Stomach smooth muscle (tissue), 2 donors: ENCODE results near the gene OBSCN.

Experiments used
- H3K27ac ChIP-seq: one replicate; pipeline ENCODE4 v1.7.0; 2013; ENCODE audit warnings: mild to moderate bottlenecking, low read length, inconsistent platforms
- H3K27me3 ChIP-seq, 2 donors: one replicate each; pipeline ENCODE4 v1.7.0; 2013; ENCODE audit warnings: low read length in 2 of 2; ENCODE audit not compliant: insufficient read depth in 2 of 2, control insufficient read depth in 1 of 2
- H3K36me3 ChIP-seq, 2 donors: one replicate each; pipeline ENCODE4 v1.7.0; 2013; ENCODE audit warnings: low read length in 2 of 2; ENCODE audit not compliant: control insufficient read depth in 2 of 2, insufficient read depth in 2 of 2
- H3K4me1 ChIP-seq: one replicate; pipeline ENCODE4 v1.7.0; 2013; ENCODE audit warnings: low read length; ENCODE audit not compliant: control insufficient read depth, insufficient read depth
- H3K4me3 ChIP-seq, 2 donors: one replicate each; pipeline ENCODE4 v1.7.0; 2013; ENCODE audit warnings: low read length in 2 of 2
- H3K9ac ChIP-seq, 2 donors: one replicate each; pipeline ENCODE4 v1.7.0; 2013; ENCODE audit warnings: low read length in 2 of 2, mild to moderate bottlenecking in 1 of 2
- H3K9me3 ChIP-seq, 2 donors: one replicate each; pipeline ENCODE4 v1.7.0; 2013; ENCODE audit warnings: low read length in 2 of 2; ENCODE audit not compliant: control insufficient read depth in 2 of 2
- donor health status: healthy.
- donor health status: Pancreatic carcinoma.

The OBSCN gene

DNA sequence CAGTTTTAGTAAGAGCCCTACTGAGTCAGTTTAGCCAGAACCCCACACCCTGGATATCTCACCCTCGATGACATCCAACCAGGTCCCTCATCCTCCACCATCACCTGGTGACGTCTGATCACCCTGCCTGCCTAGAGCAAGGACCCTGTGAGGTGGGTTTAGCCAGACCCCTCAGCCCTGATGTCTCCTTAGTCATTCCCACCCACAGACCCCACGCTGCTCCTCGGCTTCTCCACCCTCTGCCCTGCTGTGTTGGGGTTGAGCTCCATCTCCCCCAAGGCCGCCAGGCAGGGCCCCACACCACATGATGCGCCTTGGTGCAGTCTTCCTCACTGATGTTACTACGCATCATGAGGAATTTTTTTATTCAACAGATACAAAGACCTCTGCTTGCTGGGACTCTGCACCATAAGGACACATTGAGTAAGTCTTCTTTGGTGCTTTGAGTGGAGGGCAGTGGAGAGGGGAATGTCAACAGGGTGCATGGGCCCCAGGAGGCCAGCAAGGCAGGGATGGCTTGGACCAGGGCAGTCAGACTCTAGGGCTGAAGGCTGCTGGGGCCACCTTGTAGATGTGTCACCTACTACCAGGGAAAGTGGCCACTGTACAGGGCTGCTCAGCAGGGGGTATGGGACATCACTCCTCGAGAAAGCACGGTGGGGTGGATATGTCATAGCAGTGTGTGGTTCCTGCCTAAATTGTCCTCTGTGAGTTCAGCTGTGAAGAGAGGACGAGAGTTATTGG is 43.9 kb upstream of the OBSCN start:
- Histone ChIP-seq H3K27me3 (peaks cover 6 to 10% of the 10 kb centered on the region in 2 donors), H3K4me1 (peaks cover 28% of the 10 kb centered on the region), H3K4me3 (no peak overlapping the region), H3K9me3 (no peaks in the 10 kb centered on the region), H3K36me3 (no peaks in the 10 kb centered on the region), H3K9ac (no peak overlapping the region), H3K27ac (no peak overlapping the region)

DNA sequence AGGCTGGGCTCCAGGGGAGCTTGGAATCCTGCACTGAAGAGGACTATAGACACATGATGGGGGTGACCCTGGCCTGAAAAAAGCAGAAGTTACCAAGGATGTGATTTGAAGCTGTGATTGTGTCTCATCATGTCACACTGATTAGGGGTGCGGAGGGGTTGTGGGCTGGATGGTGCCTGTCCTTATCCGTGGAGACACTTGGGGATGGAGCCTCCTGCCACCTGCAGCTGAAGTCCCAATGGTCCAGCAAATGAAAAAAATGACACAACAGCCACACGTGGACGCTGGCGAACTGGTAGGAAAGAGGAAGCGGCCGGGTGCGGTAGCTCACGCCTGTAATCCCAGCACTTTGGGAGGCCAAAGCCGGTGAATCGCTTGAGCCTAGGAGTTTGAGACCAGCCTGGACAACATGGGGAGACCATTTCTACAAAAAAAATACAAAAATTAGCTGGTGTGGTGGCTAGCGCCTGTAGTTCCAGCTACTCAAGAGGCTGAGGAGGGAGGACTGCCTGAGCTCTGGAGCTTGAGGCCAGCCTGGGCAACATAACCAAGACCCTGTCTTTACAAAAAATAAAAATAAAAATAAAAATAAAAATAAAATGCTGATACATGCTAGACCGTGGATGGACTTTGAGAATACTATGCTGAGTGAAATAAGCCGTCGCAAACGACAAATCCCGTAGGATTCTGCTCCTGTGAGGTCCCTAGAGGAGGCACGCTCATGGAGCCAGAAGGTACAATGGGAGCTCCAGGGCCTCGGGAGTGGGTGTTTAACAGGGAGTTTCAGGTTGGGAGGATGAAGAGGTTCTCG is 43.1 kb upstream of the OBSCN start:
- H3K36me3 ChIP-seq: no peaks in the 10 kb centered on the region
- peaks cover 28% of the 10 kb centered on the region for H3K4me1 ChIP-seq
- H3K27ac ChIP-seq: peak overlapping the region; percentile 91
- H3K4me3 ChIP-seq: peak overlapping the region; percentile 82 to 90
- peak overlapping the region; percentile 68 to 85 for H3K9ac ChIP-seq
- H3K9me3 ChIP-seq: no peaks in the 10 kb centered on the region
- peaks cover 6 to 10% of the 10 kb centered on the region in 2 donors for H3K27me3 ChIP-seq

DNA sequence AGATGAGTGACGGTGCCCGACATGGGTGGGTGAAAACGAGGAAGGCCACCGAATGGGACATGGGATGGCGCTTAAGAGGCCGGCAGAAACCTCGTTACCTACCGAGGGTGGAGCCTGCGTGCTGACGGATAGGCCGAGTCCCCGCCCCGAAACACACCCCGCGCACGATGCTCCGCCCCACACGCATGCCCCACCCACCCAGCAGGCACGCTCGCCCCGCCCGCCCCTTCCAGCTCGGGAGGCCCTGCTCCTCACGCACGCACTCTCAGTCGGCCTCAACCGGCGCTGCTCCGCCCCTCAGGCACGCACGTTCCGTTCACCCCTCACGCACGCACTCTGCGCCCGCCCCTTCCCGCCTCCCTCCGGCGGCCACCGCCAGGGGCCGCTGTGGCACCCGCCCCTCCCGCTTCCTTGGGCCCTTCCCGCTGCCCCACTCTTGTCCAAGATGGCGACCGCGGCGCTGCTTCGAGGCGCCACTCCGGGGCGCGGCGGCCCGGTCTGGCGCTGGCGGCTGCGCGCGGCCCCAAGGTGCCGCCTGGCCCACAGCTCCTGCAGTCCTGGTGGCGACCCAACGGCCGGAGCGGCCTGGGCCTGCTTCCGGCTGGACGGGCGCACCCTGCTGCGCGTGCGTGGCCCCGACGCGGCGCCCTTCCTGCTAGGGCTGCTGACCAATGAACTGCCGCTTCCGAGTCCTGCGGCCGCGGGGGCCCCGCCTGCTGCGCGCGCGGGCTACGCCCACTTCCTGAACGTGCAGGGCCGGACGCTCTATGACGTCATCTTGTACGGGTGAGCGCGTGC is 42.3 kb upstream of the OBSCN start, which contains the start of gene IBA57:
Gene IBA57 (plus strand): TSS at position 433 of the 798 bp plus-strand sequence. CDS start 13 bp downstream, at position 446.
- peaks cover 6 to 10% of the 10 kb centered on the region in 2 donors for H3K27me3 ChIP-seq
- H3K4me1 ChIP-seq: peaks cover 28% of the 10 kb centered on the region
- H3K9me3 ChIP-seq: no peaks in the 10 kb centered on the region
- H3K4me3 ChIP-seq: peak within 1 kb of the TSS; percentile 82 to 90
- H3K27ac ChIP-seq: peak within 1 kb of the TSS; percentile 91
- H3K9ac ChIP-seq: peak within 1 kb of the TSS; percentile 87 to 88
- H3K36me3 ChIP-seq: no peaks in the 10 kb centered on the region

DNA sequence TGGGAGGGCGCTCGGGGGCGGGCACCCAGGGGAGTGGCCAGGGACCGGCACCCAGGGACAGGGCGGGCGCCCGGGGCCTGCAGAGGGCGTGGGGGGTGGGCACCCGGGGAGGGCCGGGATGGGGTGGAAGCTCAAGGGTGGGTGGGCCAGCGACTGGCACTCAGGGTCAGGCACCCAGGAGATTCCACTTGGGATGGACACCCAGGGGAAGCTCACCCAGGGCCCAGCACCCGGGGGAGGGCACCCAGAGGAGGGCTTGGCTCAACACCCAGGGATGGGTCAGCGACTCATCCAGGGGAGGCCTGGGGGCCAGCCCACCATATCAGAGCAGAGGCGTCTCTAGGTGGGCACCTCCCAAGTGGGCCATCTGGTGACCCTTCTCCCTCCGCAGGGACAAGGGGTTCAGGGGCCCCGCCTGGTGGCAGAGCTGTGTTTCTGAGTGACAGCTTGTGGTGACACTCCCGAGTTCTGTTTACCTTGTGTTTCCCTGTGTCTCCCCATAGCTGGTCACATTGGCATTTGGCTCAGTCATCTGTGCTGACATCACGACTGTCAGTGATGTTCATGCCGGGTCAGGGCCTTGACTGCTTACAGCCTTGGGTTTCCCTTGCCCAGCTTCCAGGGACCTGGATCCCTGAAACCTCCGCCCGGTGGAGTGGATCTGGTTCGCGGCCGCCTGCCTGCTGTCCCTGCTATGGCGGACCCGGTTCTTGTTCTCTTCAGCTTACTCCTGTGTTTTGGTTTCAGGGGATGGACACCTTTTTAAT is 41.5 kb upstream of the OBSCN start:
- H3K9ac ChIP-seq: peak overlapping the region; percentile 86 to 88
- peaks cover 27% of the 10 kb centered on the region for H3K4me1 ChIP-seq
- no peaks in the 10 kb centered on the region for H3K9me3 ChIP-seq

DNA sequence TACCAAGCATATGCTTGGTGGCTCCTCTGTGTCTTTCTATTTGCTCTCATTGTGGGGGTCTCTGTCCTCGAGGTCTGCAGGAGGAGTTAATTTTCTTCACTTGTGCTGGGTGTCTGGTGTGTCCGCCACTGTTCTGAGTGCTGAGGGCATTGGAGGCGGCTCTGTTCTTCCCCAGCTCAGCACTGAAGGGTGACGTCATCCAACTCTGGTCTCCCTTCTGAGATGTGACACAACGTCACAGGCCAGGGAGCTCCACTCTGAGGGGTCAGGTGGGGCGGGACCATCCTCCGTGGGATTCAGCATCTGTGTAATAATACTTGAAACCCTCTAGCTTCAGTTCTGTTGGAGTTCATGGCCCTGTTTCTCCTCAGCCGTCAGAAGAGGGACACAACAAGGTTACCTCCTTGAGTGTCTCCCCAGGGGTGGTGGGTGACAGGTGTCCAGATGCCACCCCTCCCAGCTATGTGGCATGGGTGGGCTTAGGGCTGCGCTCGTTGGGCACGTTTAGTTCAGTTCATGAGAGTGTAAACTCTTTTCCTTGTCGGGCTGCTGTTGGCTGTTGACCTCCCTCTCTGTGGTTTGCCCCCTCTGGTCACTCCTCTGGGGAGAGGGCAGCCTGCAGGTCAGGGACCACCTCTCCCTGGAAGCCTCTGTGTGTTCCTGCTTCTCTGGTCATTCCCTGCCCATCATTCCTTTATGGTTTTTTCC is 39.1 kb upstream of the OBSCN start:
- peaks cover under 1 to 2% of the 10 kb centered on the region in 2 donors for H3K27me3 ChIP-seq
- H3K9ac ChIP-seq: no peak overlapping the region
- no peak overlapping the region for H3K27ac ChIP-seq
- no peaks in the 10 kb centered on the region for H3K36me3 ChIP-seq
- H3K9me3 ChIP-seq: no peaks in the 10 kb centered on the region
- no peak overlapping the region for H3K4me3 ChIP-seq
- H3K4me1 ChIP-seq: peaks cover 13% of the 10 kb centered on the region

More for the DNA sequence above, 41.5 kb upstream of the OBSCN start:
- Histone ChIP-seq H3K4me3 (peak overlapping the region; percentile 82 to 86), H3K27ac (peak overlapping the region; percentile 91), H3K36me3 (no peaks in the 10 kb centered on the region), H3K27me3 (peaks cover 6 to 10% of the 10 kb centered on the region in 2 donors)

DNA sequence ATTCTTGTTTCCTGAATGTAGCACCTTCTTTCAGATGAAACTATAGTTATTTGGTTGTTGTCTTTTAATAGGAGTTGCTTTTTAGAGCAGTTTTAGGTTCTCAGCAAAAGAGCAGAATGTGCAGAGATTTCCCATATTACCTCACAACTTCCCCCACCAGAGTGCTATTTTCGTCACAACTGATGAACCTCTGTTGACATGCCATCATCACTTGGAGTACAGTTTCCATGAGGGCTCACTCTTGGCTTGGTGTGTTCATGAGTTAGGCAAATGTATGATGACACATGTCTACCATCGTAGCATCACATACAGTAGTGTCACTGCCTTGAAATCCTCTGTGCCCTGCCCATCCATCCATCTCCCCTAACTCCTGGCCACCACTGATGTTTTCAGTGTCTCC is 38.5 kb upstream of the OBSCN start:
- Histone ChIP-seq H3K4me1 (peaks cover 15% of the 10 kb centered on the region), H3K36me3 (no peaks in the 10 kb centered on the region), H3K9ac (no peak overlapping the region), H3K9me3 (no peaks in the 10 kb centered on the region), H3K27me3 (no peaks in the 10 kb centered on the region), H3K4me3 (no peak overlapping the region), H3K27ac (no peak overlapping the region)

DNA sequence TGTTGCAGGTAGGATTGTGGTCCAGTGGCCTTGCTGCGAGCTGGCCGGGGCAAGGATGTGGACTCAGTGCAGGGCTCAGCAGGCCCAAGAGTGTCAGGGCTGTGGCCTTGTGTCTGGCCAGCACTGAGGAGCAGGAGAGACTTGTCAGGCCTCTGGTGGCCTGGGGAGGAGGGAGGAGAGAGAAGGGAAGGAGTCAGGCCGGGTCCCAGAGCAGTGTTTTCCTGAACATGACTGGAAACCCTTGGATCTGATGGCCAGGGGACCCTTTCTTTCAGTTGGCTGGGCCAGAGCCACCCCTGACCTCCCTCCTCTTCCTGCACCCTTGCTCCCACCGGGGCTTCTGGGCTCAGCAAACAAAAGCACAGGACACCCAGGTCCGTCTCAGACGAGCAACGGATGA is 37.2 kb upstream of the OBSCN start:
- Histone ChIP-seq H3K27ac (no peak overlapping the region), H3K36me3 (peaks cover under 1 to 2% of the 10 kb centered on the region in 2 donors), H3K4me1 (peaks cover 22% of the 10 kb centered on the region), H3K4me3 (no peak overlapping the region), H3K9me3 (no peaks in the 10 kb centered on the region), H3K27me3 (no peaks in the 10 kb centered on the region), H3K9ac (no peak overlapping the region)

DNA sequence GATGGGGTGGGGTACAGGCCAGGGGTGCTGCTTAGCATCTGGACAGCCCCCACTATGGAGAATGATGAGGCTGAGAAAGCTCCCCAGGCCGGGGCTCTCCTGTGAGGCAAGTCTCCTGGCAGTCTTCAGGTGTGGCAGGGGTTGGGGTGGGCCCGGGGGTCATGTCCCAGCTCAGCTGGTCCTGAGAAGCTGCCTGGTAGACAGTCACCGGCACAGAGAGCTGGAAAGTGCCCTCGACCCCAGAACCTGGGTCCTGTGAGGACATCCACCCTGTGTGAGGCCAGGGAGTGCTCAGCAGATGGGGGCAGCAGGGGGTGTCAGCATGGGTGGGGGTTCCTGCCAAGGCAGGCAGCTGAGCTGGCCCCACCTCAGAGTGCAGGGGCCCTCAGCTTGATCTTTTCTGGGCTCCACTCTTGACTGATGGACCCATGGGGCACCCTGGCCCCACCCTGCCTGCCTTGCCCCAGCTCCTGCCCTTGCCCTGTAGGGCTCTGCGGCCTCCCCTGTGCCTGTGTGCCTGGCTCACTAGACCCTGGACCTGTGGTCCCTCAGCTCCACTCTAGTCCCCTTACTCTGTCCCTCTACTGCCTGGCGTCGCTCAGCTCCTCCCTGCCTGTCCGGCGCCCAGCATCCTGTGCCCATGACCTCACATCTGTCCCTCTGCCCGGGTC is 36.5 kb upstream of the OBSCN start:
- Histone ChIP-seq H3K27ac (no peak overlapping the region), H3K4me1 (peaks cover 27% of the 10 kb centered on the region), H3K27me3 (no peaks in the 10 kb centered on the region), H3K4me3 (no peak overlapping the region), H3K9ac (no peak overlapping the region), H3K9me3 (no peaks in the 10 kb centered on the region), H3K36me3 (peaks cover 2 to 4% of the 10 kb centered on the region in 2 donors)
